Stimulated activated CD8-positive, alpha-beta memory T cell treated with anti-CD3 and anti-CD28 coated beads, Interleukin-2, amount 100 ng/mL, for 48 hours (primary cell): ENCODE results near the gene ARL15.

ENCODE experiments used
- DNase-seq, 2 donors: peaks; one replicate each; pipeline ENCODE4 v3.0.0-alpha.2; 2020; ENCODE audit warnings: low read depth in 2 of 2

The ARL15 gene

GRCh38 chr5:54040018-54040417, 270.4 kb downstream of the ARL15 start:
- DNase-seq, result no peak

- DNase-seq, result no peak
Observed at GRCh38 chr5:54037205-54037604, 273.2 kb downstream of the ARL15 start.

GRCh38 chr5:54030981-54031380, 279.4 kb downstream of the ARL15 start:
- no peak for DNase-seq

- no peak for DNase-seq
Observed at GRCh38 chr5:54024466-54024865, 285.9 kb downstream of the ARL15 start.

- no peak for DNase-seq
Observed at GRCh38 chr5:54022223-54022622, 288.1 kb downstream of the ARL15 start.

- DNase-seq, result no peak
Observed at GRCh38 chr5:54021431-54022164, 288.8 kb downstream of the ARL15 start.

- no peak for DNase-seq
Observed at GRCh38 chr5:54018438-54018837, 291.9 kb downstream of the ARL15 start.

- no peak for DNase-seq
Observed at GRCh38 chr5:54017580-54017979, 292.8 kb downstream of the ARL15 start.

- DNase-seq, result peak; percentile 2 to 12
Observed at GRCh38 chr5:54013556-54014194, 296.7 kb downstream of the ARL15 start.

GRCh38 chr5:54009828-54010227, 300.5 kb downstream of the ARL15 start:
- DNase-seq, result no peak

- DNase-seq, result no peak
Observed at GRCh38 chr5:54009357-54009756, 301.0 kb downstream of the ARL15 start.

GRCh38 chr5:54007827-54008777, 302.3 kb downstream of the ARL15 start:
- no peak for DNase-seq

- no peak for DNase-seq
Observed at GRCh38 chr5:54004697-54005096, 305.7 kb downstream of the ARL15 start.

GRCh38 chr5:54002779-54003178, 307.6 kb downstream of the ARL15 start:
- DNase-seq, result no peak

GRCh38 chr5:54001976-54002775, 308.2 kb downstream of the ARL15 start:
- no peak for DNase-seq

- DNase-seq, result no peak
Observed at GRCh38 chr5:54000011-54000410, 310.4 kb downstream of the ARL15 start.

GRCh38 chr5:53997736-53998627, 312.4 kb downstream of the ARL15 start:
- no peak for DNase-seq

- DNase-seq, result no peak
Observed at GRCh38 chr5:53996008-53996407, 314.4 kb downstream of the ARL15 start.

GRCh38 chr5:53994148-53994547, 316.2 kb downstream of the ARL15 start:
- DNase-seq, result no peak

GRCh38 chr5:53991942-53992341, 318.4 kb downstream of the ARL15 start:
- DNase-seq, result no peak

GRCh38 chr5:53987101-53987500, 323.3 kb downstream of the ARL15 start:
- no peak for DNase-seq
